K562 (cell line): ENCODE data around the gene LTA. TPM values are rescaled to one million over a fixed set of nuclear protein-coding genes. Genes with fewer than 3 reads are reported as not detected.
"Not testable (repeated sequence)": the region's sequence is repeated elsewhere in the genome, so short reads cannot be mapped to it uniquely, and the experiment has no call there.

Experiments used
- ATAC-seq: fragments of 200-7000 bp; cut with Tn5 transposase; 3 replicates; pipeline ENCODE4 v1.9.1; 2020; ENCODE audit warnings: moderate library complexity
- BruUV-seq: library from RNA; stranded (reverse); fragments of 400-500 nt; replicated peaks from 2 replicates; lab custom pipeline; 2021; lab: Mats Ljungman, UMichigan
- CTCF ChIA-PET: fragments of 300-600 bp; formaldehyde crosslinking; extraction: SDS; loops from one replicate; lab custom pipeline; 2021; ENCODE audit warnings: low intra/inter-chr PET ratio; lab: Yijun Ruan, JAX
- POLR2A ChIA-PET: fragments of 300-600, 350-650 bp; sonication (Branson Sonifier 250); formaldehyde crosslinking; extraction: SDS; loops from one replicate; lab custom pipeline; 2021; ENCODE audit warnings: antibody characterized with exemption, inconsistent platforms; lab: Yijun Ruan, JAX
- DNase-seq, 4 experiments: peaks; one replicate each; pipeline versions ENCODE4 v3.0.0 to v3.0.0-alpha.2; 2011 to 2018; ENCODE audit warnings: low spot score in 3 of 4, mixed read lengths in 3 of 4; ENCODE audit errors: extremely low read depth in 1 of 4
- FAIRE-seq: peaks from 2 replicates; lab custom pipeline; 2011; peaks lifted over from hg19 to GRCh38; lab: Jason Lieb, UNC
- H2AFZ ChIP-seq: 2 replicates; pipeline ENCODE4 v1.6.0; 2011; ENCODE audit warnings: low read depth, low read length, control low read depth, inconsistent platforms
- H3K27ac ChIP-seq: fragments of 200-600 bp; 3 replicates; pipeline ENCODE4 v1.8.0; 2011; ENCODE audit warnings: low read depth, mild to moderate bottlenecking, control low read depth, inconsistent platforms, low read length, moderate library complexity, mixed read lengths; ENCODE audit errors: extremely low read depth
- H3K27me3 ChIP-seq, 2 experiments: fragments of 300-600 bp in 1 of 2; 2 replicates in 1 of 2; 3 replicates in 1 of 2; pipeline versions ENCODE4 v1.6.0 to v1.8.0; 2011; ENCODE audit warnings: inconsistent platforms in 2 of 2, low read length in 2 of 2, mild to moderate bottlenecking in 1 of 2, mixed read lengths in 1 of 2, moderate library complexity in 1 of 2; ENCODE audit not compliant: control insufficient read depth in 2 of 2, insufficient read depth in 2 of 2
- H3K36me3 ChIP-seq: fragments of 300-600 bp; 3 replicates; pipeline ENCODE4 v1.8.0; 2011; ENCODE audit warnings: mild to moderate bottlenecking, low read length, inconsistent platforms; ENCODE audit not compliant: control insufficient read depth, insufficient read depth
- H3K4me1 ChIP-seq, 2 experiments: fragments of 200-600 bp in 1 of 2; replicated peaks in 1 of 2; 2 replicates in 1 of 2; 3 replicates in 1 of 2; pipeline versions ENCODE4 v1.5.1 to v1.8.0; 2011; ENCODE audit warnings: inconsistent platforms in 2 of 2, low read length in 2 of 2, mild to moderate bottlenecking in 1 of 2, mixed read lengths in 1 of 2, moderate library complexity in 1 of 2; ENCODE audit not compliant: control insufficient read depth in 2 of 2, insufficient read depth in 2 of 2
- H3K4me2 ChIP-seq: 2 replicates; pipeline ENCODE4 v1.6.1; 2011; ENCODE audit warnings: low read length, control low read depth, inconsistent platforms, mixed read lengths; ENCODE audit not compliant: insufficient read depth
- H3K4me3 ChIP-seq: fragments of 200-600 bp; sonication (generic), shearing (Covaris generic); 2 replicates; pipeline ENCODE4 v1.5.1; 2016; ENCODE audit warnings: control low read depth, inconsistent platforms
- H3K79me2 ChIP-seq: fragments of 200-600 bp; 3 replicates; pipeline ENCODE4 v1.8.0; 2011; ENCODE audit warnings: low read length, inconsistent platforms; ENCODE audit not compliant: control insufficient read depth, insufficient read depth
- H3K9ac ChIP-seq, 2 experiments: 2 replicates each; pipeline versions ENCODE4 v1.6.0 to v1.6.1; 2011; ENCODE audit warnings: low read depth in 2 of 2, low read length in 2 of 2, control low read depth in 1 of 2, inconsistent platforms in 1 of 2, mild to moderate bottlenecking in 1 of 2, mixed read lengths in 1 of 2; ENCODE audit not compliant: insufficient read depth in 1 of 2
- H3K9me1 ChIP-seq: one replicate; pipeline ENCODE4 v1.6.0; 2011; ENCODE audit warnings: inconsistent platforms, mild to moderate bottlenecking, low read length, moderate library complexity; ENCODE audit not compliant: control insufficient read depth, insufficient read depth
- H3K9me3 ChIP-seq: replicated peaks from 2 replicates; pipeline ENCODE4 v1.5.1; 2011; ENCODE audit warnings: low read depth, low read length, inconsistent platforms; ENCODE audit not compliant: control insufficient read depth, insufficient read depth
- H4K20me1 ChIP-seq: replicated peaks from 2 replicates; pipeline ENCODE4 v1.6.1; 2011; ENCODE audit warnings: low read length, inconsistent platforms, mixed read lengths; ENCODE audit not compliant: control insufficient read depth, insufficient read depth
- ARID2 ChIP-seq: fragments of 450-650 bp; IDR thresholded peaks from 2 replicates; pipeline ENCODE4 v1.6.1; 2017; ENCODE audit warnings: antibody characterized with exemption, mild to moderate bottlenecking
- CC2D1A ChIP-seq: fragments of 450-650 bp; IDR thresholded peaks from 2 replicates; pipeline ENCODE4 v1.6.1; 2017; ENCODE audit warnings: mild to moderate bottlenecking
- DEAF1 ChIP-seq: fragments of 450-650 bp; formaldehyde crosslinking; IDR thresholded peaks from 2 replicates; pipeline ENCODE4 v1.4.0; 2020; ENCODE audit warnings: mild to moderate bottlenecking, moderate library complexity
- FOXA3 ChIP-seq, 2 experiments: fragments of 450-650 bp in 1 of 2; sonication (generic) in 1 of 2; formaldehyde crosslinking; IDR thresholded peaks in 1 of 2; conservative IDR thresholded peaks in 1 of 2; 2 replicates each; pipeline versions ENCODE4 v1.4.0 to v1.8.0; 2020 to 2022; ENCODE audit warnings: mild to moderate bottlenecking in 2 of 2, missing genetic modification reagents in 1 of 2
- FOXK1 ChIP-seq: sonication (generic); formaldehyde crosslinking; IDR thresholded peaks from 2 replicates; pipeline ENCODE4 v1.8.0; 2022; ENCODE audit warnings: missing genetic modification reagents, mild to moderate bottlenecking, borderline replicate concordance
- MLLT1 ChIP-seq, 2 experiments: fragments of 450-650 bp; IDR thresholded peaks; 2 replicates each; pipeline ENCODE4 v1.6.1; 2016
- RAD21 ChIP-seq, 2 experiments: fragments of 250-450 bp in 1 of 2; fragments of 450-650 bp in 1 of 2; sonication (Bioruptor Pico) in 1 of 2; formaldehyde crosslinking in 1 of 2; IDR thresholded peaks in 1 of 2; conservative IDR thresholded peaks in 1 of 2; 2 replicates each; pipeline versions ENCODE4 v1.4.0 to v1.8.0; 2020 to 2022; ENCODE audit warnings: mild to moderate bottlenecking in 2 of 2, moderate library complexity in 1 of 2
- RCOR1 ChIP-seq, 2 experiments: IDR thresholded peaks; 2 replicates each; pipeline ENCODE4 v1.6.1; 2012; ENCODE audit warnings: low read depth in 2 of 2, low read length in 2 of 2, borderline replicate concordance in 1 of 2, improper control_type of control experiment in 1 of 2
- SMC3 ChIP-seq: conservative IDR thresholded peaks from 2 replicates; pipeline ENCODE4 v1.6.1; 2011; ENCODE audit warnings: low read depth, low read length, improper control_type of control experiment; ENCODE audit not compliant: insufficient read depth
- WGBS: fragments of 100-300 bp; shearing (Covaris generic); methylation state at CpG from one replicate; pipeline ENCODE4 v1.1.6; 2016; ENCODE audit warnings: low coverage, mixed read lengths; ENCODE audit not compliant: insufficient coverage; ENCODE audit errors: missing lambda C conversion rate; 5-methylcytosine and 5-hydroxymethylcytosine counted together
- in situ Hi-C: fragments of 300-500 bp; cut with MboI; formaldehyde crosslinking; loops from 4 replicates; pipeline ENCODE4 v1.15.0; 2018; ENCODE audit warnings: inconsistent platforms, mixed read lengths
- intact Hi-C: fragments of 100-400 bp; cut with micrococcal nuclease; formaldehyde crosslinking; loops from 2 replicates; pipeline ENCODE4 v1.14.2; 2022
- polyA plus RNA-seq, 8 experiments: library from polyadenylated mRNA; depleted of rRNA in 4 of 8; stranded (reverse) in 5 of 8; unstranded in 3 of 8; fragments of >200 nt; fragmentation: Nextera tagmentation in 2 of 8; fragmentation: Illumina TruSeq in 1 of 8; extraction: Ambion mirVana in 2 of 8; extraction: Trizol in 1 of 8; gene quantifications; 2 replicates each; pipeline versions ENCODE4 v1.2.1 to v1.2.3, GENCODE V29; 2011 to 2014; ENCODE audit warnings: inconsistent platforms in 1 of 8, missing spikeins in 1 of 8
- total RNA-seq, 7 experiments: library from RNA; depleted of rRNA in 6 of 7; stranded (reverse); fragments of >200 nt in 6 of 7; fragmentation: Illumina TruSeq in 2 of 7; extraction: Trizol in 2 of 7; gene quantifications; 2 replicates each; pipeline versions ENCODE4 v1.2.1 to v1.2.3, GENCODE V29; 2011 to 2021; ENCODE audit warnings: low replicate concordance in 1 of 7

LTA gene
- total and polyA plus RNA-seq, 9 of the 15 experiments (the other 6 are each of a cell fraction or from before 2014, with no cell fraction given), result 0.80 TPM; not detected in 8

- H3K9ac ChIP-seq, H3K4me3 ChIP-seq, BruUV-seq, H3K27me3 ChIP-seq, H3K27ac ChIP-seq, H4K20me1 ChIP-seq, H3K4me2 ChIP-seq, H2AFZ ChIP-seq, H3K9me1 ChIP-seq, H3K4me1 ChIP-seq, in situ Hi-C loops, H3K9me3 ChIP-seq: not testable (repeated sequence)
- peak; percentile 24 for ATAC-seq
- FAIRE-seq, result peak; percentile 61
- H3K79me2 ChIP-seq, result peaks cover 24% of the 10 kb centered on the region
- DNase-seq, result peak in 3 of 4 experiments; percentile 40 to 84 (median 67)
- ChIA-PET POLR2A (interaction anchor here (0.7 to 5.7 kb wide), 8 partner anchors 8 to 266 kb away, joined by 3 to 38 read pairs (median 6); partner anchors contain the start of genes BAG6, DDX39B and LTB), CTCF (interaction anchor here (0.6 to 2.8 kb wide), 4 partner anchors 23 to 219 kb away, joined by 3 to 57 read pairs (median 4); no protein-coding TSS in a partner anchor)
- peaks cover 53% of the 10 kb centered on the region for H3K36me3 ChIP-seq
- 35% methylated on average over 5 of the region's 5 CpGs for WGBS
- intact Hi-C loops, result loop anchor here (1.0 kb wide), 1 partner anchor 47 kb away; no protein-coding TSS in a partner anchor
- TF ChIP-seq RCOR1 (IDR thresholded peaks at IDR 0.05; ENCODE audit: borderline replicate concordance in 1 of 2, low read depth in 2 of 2, low read length in 2 of 2) (peak in 1 of 2 experiments; percentile 34; a peak in 1 of 4 replicates), FOXK1 (CRISPR knock-in tag) (peak; percentile 67; the same call in 1 of the 2 replicates), FOXA3 (CRISPR knock-in tag; conservative IDR thresholded peaks at IDR 0.05 in 1 of 2, IDR thresholded peaks at IDR 0.05 in 1 of 2) (peak in 1 of 2 experiments; percentile 61; a peak in 1 of 4 replicates), DEAF1 (CRISPR knock-in tag) (peak; percentile 91), SMC3 (peak; percentile 90), CC2D1A (peak; percentile 69; the same call in 1 of the 2 replicates), ARID2 (peak; percentile 86; the same call in 1 of the 2 replicates), RAD21 (CRISPR knock-in tag; conservative IDR thresholded peaks at IDR 0.05 in 1 of 2, IDR thresholded peaks at IDR 0.05 in 1 of 2) (peak; percentile 96 to 97), MLLT1 (IDR thresholded peaks at IDR 0.05) (0 out of 4 replicates have a peak, but pooled peaks of 1 of the 2 experiments have one; percentile 22)
Observed at GRCh38 chr6:31551371-31551770, 20.7 kb upstream of the LTA start.
